H9 (cell line): ENCODE data around the gene PHF12. TPM values are rescaled to one million over a fixed set of nuclear protein-coding genes. Genes with fewer than 3 reads are reported as not detected.

Experiments
- DNase-seq: peaks from one replicate; pipeline ENCODE4 v3.0.0-alpha.2; 2017
- H2AFZ ChIP-seq: one replicate; pipeline ENCODE4 v1.6.1; 2013; ENCODE audit warnings: mild to moderate bottlenecking, low read length, control low read depth, moderate library complexity
- H2AK5ac ChIP-seq: 2 replicates; pipeline ENCODE4 v1.6.1; 2013; ENCODE audit warnings: low read length, control low read depth, mixed read lengths; ENCODE audit not compliant: insufficient read length
- H2BK120ac ChIP-seq: one replicate; pipeline ENCODE4 v1.6.1; 2013; ENCODE audit warnings: low read depth, mild to moderate bottlenecking, low read length, control low read depth, inconsistent platforms; ENCODE audit not compliant: poor library complexity, severe bottlenecking
- H2BK12ac ChIP-seq: 2 replicates; pipeline ENCODE4 v1.6.1; 2013; ENCODE audit warnings: low read length, control low read depth, mixed read lengths, low read depth; ENCODE audit not compliant: insufficient read length
- H2BK15ac ChIP-seq: 2 replicates; pipeline ENCODE4 v1.6.1; 2013; ENCODE audit warnings: low read depth, low read length, control low read depth
- H2BK20ac ChIP-seq: one replicate; pipeline ENCODE4 v1.6.1; 2013; ENCODE audit warnings: low read depth, mild to moderate bottlenecking, low read length, control low read depth, inconsistent platforms; ENCODE audit not compliant: poor library complexity, severe bottlenecking
- H2BK5ac ChIP-seq: 2 replicates; pipeline ENCODE4 v1.6.1; 2013; ENCODE audit warnings: low read length, control low read depth, mixed read lengths; ENCODE audit not compliant: insufficient read length
- H3K14ac ChIP-seq: 2 replicates; pipeline ENCODE4 v1.6.1; 2013; ENCODE audit warnings: low read length, control low read depth; ENCODE audit not compliant: insufficient read depth
- H3K18ac ChIP-seq: 2 replicates; pipeline ENCODE4 v1.6.1; 2013; ENCODE audit warnings: low read depth, mild to moderate bottlenecking, mixed read lengths, low read length, control low read depth; ENCODE audit not compliant: insufficient read length
- H3K23ac ChIP-seq: 2 replicates; pipeline ENCODE4 v1.6.1; 2013; ENCODE audit warnings: low read length, control low read depth, mixed read lengths, low read depth; ENCODE audit not compliant: insufficient read length
- H3K23me2 ChIP-seq: 2 replicates; pipeline ENCODE4 v1.6.1; 2013; ENCODE audit warnings: low read depth, mild to moderate bottlenecking, mixed read lengths, low read length, control low read depth; ENCODE audit not compliant: insufficient read length, poor library complexity, severe bottlenecking
- H3K27ac ChIP-seq: 2 replicates; pipeline ENCODE4 v1.5.1; 2013; ENCODE audit warnings: low read length, control low read depth, mixed read lengths, low read depth; ENCODE audit not compliant: insufficient read length
- H3K27me3 ChIP-seq: 2 replicates; pipeline ENCODE4 v1.6.1; 2013; ENCODE audit warnings: low read length, control low read depth, inconsistent platforms; ENCODE audit not compliant: insufficient read depth
- H3K4ac ChIP-seq: 2 replicates; pipeline ENCODE4 v1.6.1; 2013; ENCODE audit warnings: low read depth, mild to moderate bottlenecking, control low read depth, inconsistent platforms, low read length, moderate library complexity
- H3K4me1 ChIP-seq: 2 replicates; pipeline ENCODE4 v1.6.1; 2013; ENCODE audit warnings: low read length, control low read depth, inconsistent platforms; ENCODE audit not compliant: insufficient read depth
- H3K4me2 ChIP-seq: 2 replicates; pipeline ENCODE4 v1.6.1; 2013; ENCODE audit warnings: low read length, control low read depth, mixed read lengths; ENCODE audit not compliant: insufficient read length, insufficient read depth
- H3K56ac ChIP-seq: 2 replicates; pipeline ENCODE4 v1.6.1; 2013; ENCODE audit warnings: low read depth, mild to moderate bottlenecking, mixed read lengths, low read length, control low read depth; ENCODE audit not compliant: insufficient read length
- H3K79me1 ChIP-seq: 2 replicates; pipeline ENCODE4 v1.6.1; 2013; ENCODE audit warnings: low read depth, mild to moderate bottlenecking, moderate library complexity, low read length, control low read depth, inconsistent platforms; ENCODE audit not compliant: insufficient read depth, poor library complexity, severe bottlenecking
- H3K79me2 ChIP-seq: 2 replicates; pipeline ENCODE4 v1.6.1; 2013; ENCODE audit warnings: low read length, control low read depth, inconsistent platforms; ENCODE audit not compliant: insufficient read depth
- H3K9ac ChIP-seq: 2 replicates; pipeline ENCODE4 v1.6.1; 2013; ENCODE audit warnings: low read length, control low read depth, mixed read lengths; ENCODE audit not compliant: insufficient read length; ENCODE audit errors: extremely low read depth
- H3K9me3 ChIP-seq: one replicate; pipeline ENCODE4 v1.6.1; 2013; ENCODE audit warnings: low read depth, low read length, inconsistent platforms; ENCODE audit not compliant: control insufficient read depth
- H3T11ph ChIP-seq: one replicate; pipeline ENCODE4 v1.6.1; 2013; ENCODE audit warnings: mild to moderate bottlenecking, low read length, control low read depth, inconsistent platforms
- H4K20me1 ChIP-seq: one replicate; pipeline ENCODE4 v1.6.1; 2013; ENCODE audit not compliant: control insufficient read depth, insufficient read length, insufficient read depth
- H4K5ac ChIP-seq: 2 replicates; pipeline ENCODE4 v1.6.1; 2013; ENCODE audit warnings: low read depth, mild to moderate bottlenecking, mixed read lengths, low read length, control low read depth; ENCODE audit not compliant: insufficient read length
- H4K8ac ChIP-seq: replicated peaks from 2 replicates; pipeline ENCODE4 v1.6.1; 2013; ENCODE audit warnings: low read length, control low read depth, mixed read lengths, low read depth; ENCODE audit not compliant: insufficient read length
- H4K91ac ChIP-seq: 2 replicates; pipeline ENCODE4 v1.6.1; 2013; ENCODE audit warnings: low read depth, mild to moderate bottlenecking, moderate library complexity, mixed read lengths, low read length, control low read depth; ENCODE audit not compliant: insufficient read length
- H3K27ac Mint-ChIP-seq, 3 experiments: 2 replicates in 2 of 3; 3 replicates in 1 of 3; pipeline ENCODE4 v1.8.0; 2020 to 2021; ENCODE audit warnings: mixed read lengths in 3 of 3, mild to moderate bottlenecking in 1 of 3, moderate library complexity in 1 of 3
- H3K27me3 Mint-ChIP-seq: 2 replicates; pipeline ENCODE4 v1.8.0; 2021; ENCODE audit warnings: low read depth, mild to moderate bottlenecking, moderate library complexity, mixed read lengths
- H3K36me3 Mint-ChIP-seq, 3 experiments: 2 replicates in 2 of 3; 3 replicates in 1 of 3; pipeline ENCODE4 v1.8.0; 2020 to 2021; ENCODE audit warnings: low read depth in 3 of 3, mixed read lengths in 3 of 3; ENCODE audit not compliant: insufficient read depth in 1 of 3
- H3K4me1 Mint-ChIP-seq, 2 experiments: 2 replicates each; pipeline ENCODE4 v1.8.0; 2020; ENCODE audit warnings: mixed read lengths in 2 of 2
- H3K4me3 Mint-ChIP-seq, 2 experiments: 2 replicates in 1 of 2; 3 replicates in 1 of 2; pipeline ENCODE4 v1.8.0; 2020 to 2021; ENCODE audit warnings: mild to moderate bottlenecking in 2 of 2, mixed read lengths in 2 of 2, moderate library complexity in 1 of 2
- H3K9me3 Mint-ChIP-seq, 2 experiments: 2 replicates in 1 of 2; 3 replicates in 1 of 2; pipeline ENCODE4 v1.8.0; 2020; ENCODE audit warnings: mild to moderate bottlenecking in 2 of 2, mixed read lengths in 2 of 2, moderate library complexity in 1 of 2
- WGBS: extraction: QIAGEN DNeasy Blood & Tissue Kit; methylation state at CpG from one replicate; pipeline ENCODE4 v1.1.7; 2013; ENCODE audit warnings: missing lambda C conversion rate, low lambda C conversion rate, mixed read lengths; ENCODE audit not compliant: insufficient read length; ENCODE audit errors: extremely low coverage; 5-methylcytosine and 5-hydroxymethylcytosine counted together
- total RNA-seq: library from RNA; stranded (reverse); gene quantifications from 2 replicates; pipeline ENCODE4 v1.2.1, GENCODE V29; 2021
- TF ChIP-seq, protein P1 (sequence below): fragments of 200-600 bp; sonication (generic); conservative IDR thresholded peaks from 3 replicates; pipeline ENCODE4 v1.8.0; 2021; ENCODE audit warnings: antibody characterized with exemption, mild to moderate bottlenecking

Gene PHF12
- total RNA-seq, 1 experiment from 2014 or later: 62.1 TPM

GRCh38 chr17:28968231-28968913 is 17.1 kb upstream of the PHF12 start:
- H3K4me2 ChIP-seq: peak overlapping the region; percentile 5
- H4K20me1 ChIP-seq: no peaks in the 10 kb centered on the region
- no peak overlapping the region for H2BK15ac ChIP-seq
- H2AFZ ChIP-seq: no peak overlapping the region
- Mint-ChIP-seq H3K27me3 (peaks cover 2% of the 10 kb centered on the region), H3K36me3 (no peaks in the 10 kb centered on the region), H3K9me3 (no peaks in the 10 kb centered on the region; a peak in 1 of 5 replicates), H3K27ac (peak overlapping the region; percentile 79 to 94 (median 91)), H3K4me3 (peak overlapping the region; percentile 9 to 56), H3K4me1 (peaks cover 59 to 69% of the 10 kb centered on the region in 2 experiments)
- H3K4ac ChIP-seq: no peak overlapping the region
- H3K4me1 ChIP-seq: peaks cover 8% of the 10 kb centered on the region; the same call in 1 of the 2 replicates
- peak overlapping the region; percentile 28 for H3K14ac ChIP-seq
- H2BK12ac ChIP-seq: no peak overlapping the region
- no peak overlapping the region for H4K91ac ChIP-seq
- WGBS: no CpG with 5 or more reads among the region's 10 CpGs
- H3K27me3 ChIP-seq: no peaks in the 10 kb centered on the region
- no peak overlapping the region for H2AK5ac ChIP-seq
- TF ChIP-seq, protein P1, sequence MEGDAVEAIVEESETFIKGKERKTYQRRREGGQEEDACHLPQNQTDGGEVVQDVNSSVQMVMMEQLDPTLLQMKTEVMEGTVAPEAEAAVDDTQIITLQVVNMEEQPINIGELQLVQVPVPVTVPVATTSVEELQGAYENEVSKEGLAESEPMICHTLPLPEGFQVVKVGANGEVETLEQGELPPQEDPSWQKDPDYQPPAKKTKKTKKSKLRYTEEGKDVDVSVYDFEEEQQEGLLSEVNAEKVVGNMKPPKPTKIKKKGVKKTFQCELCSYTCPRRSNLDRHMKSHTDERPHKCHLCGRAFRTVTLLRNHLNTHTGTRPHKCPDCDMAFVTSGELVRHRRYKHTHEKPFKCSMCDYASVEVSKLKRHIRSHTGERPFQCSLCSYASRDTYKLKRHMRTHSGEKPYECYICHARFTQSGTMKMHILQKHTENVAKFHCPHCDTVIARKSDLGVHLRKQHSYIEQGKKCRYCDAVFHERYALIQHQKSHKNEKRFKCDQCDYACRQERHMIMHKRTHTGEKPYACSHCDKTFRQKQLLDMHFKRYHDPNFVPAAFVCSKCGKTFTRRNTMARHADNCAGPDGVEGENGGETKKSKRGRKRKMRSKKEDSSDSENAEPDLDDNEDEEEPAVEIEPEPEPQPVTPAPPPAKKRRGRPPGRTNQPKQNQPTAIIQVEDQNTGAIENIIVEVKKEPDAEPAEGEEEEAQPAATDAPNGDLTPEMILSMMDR: no peak
- no peaks in the 10 kb centered on the region for H3K79me2 ChIP-seq
- no peak overlapping the region for H3T11ph ChIP-seq
- no peaks in the 10 kb centered on the region for H3K9me3 ChIP-seq
- H3K56ac ChIP-seq: no peak overlapping the region
- no peak overlapping the region for H4K5ac ChIP-seq
- peak; percentile 65 for DNase-seq
- no peak overlapping the region for H3K9ac ChIP-seq
- H3K23me2 ChIP-seq: no peaks in the 10 kb centered on the region
- no peak overlapping the region for H2BK5ac ChIP-seq
- no peak overlapping the region for H4K8ac ChIP-seq
- no peak overlapping the region for H2BK120ac ChIP-seq
- H3K23ac ChIP-seq: no peak overlapping the region
- H3K18ac ChIP-seq: peak overlapping the region; percentile 27
- no peaks in the 10 kb centered on the region for H3K79me1 ChIP-seq
- H3K27ac ChIP-seq: no peak overlapping the region
- no peak overlapping the region for H2BK20ac ChIP-seq
